Prostate gland (tissue), 2 donors: ENCODE measurements around the gene JARID2. TPM values are rescaled to one million over a fixed set of nuclear protein-coding genes. Genes with fewer than 3 reads are reported as not detected.

Experiments
- DNase-seq: peaks from one replicate; pipeline ENCODE4 v3.0.0-alpha.2; 2019; ENCODE audit warnings: low spot score
- H3K27ac ChIP-seq, 2 donors: fragments of 200-600 bp; sonication (generic); 2 replicates each; pipeline ENCODE4 v1.5.1; 2017 to 2019
- H3K27me3 ChIP-seq: fragments of 200-600 bp; sonication (generic); replicated peaks from 2 replicates; pipeline ENCODE4 v1.5.1; 2019; ENCODE audit not compliant: insufficient read depth
- H3K36me3 ChIP-seq, 2 donors: fragments of 200-600 bp; sonication (generic); 1 replicate in 1 of 2; 2 replicates in 1 of 2; pipeline versions ENCODE4 v1.5.1 to v1.8.1; 2017 to 2019
- H3K4me1 ChIP-seq: fragments of 200-600 bp; sonication (generic); replicated peaks from 2 replicates; pipeline ENCODE4 v1.5.1; 2019
- H3K4me3 ChIP-seq, 2 donors: fragments of 200-600 bp; sonication (generic); 2 replicates each; pipeline ENCODE4 v1.5.1; 2017 to 2019
- H3K9me3 ChIP-seq: fragments of 200-600 bp; sonication (generic); 2 replicates; pipeline ENCODE4 v1.5.1; 2017
- POLR2A ChIP-seq: fragments of 450-650 bp; IDR thresholded peaks from one replicate; pipeline ENCODE4 v1.6.1; 2016; ENCODE audit warnings: antibody characterized with exemption, mild to moderate bottlenecking
- POLR2AphosphoS5 ChIP-seq: sonication (generic); formaldehyde crosslinking; IDR thresholded peaks from one replicate; pipeline ENCODE4 v1.6.1; 2017; ENCODE audit warnings: antibody characterized with exemption
- WGBS: methylation state at CpG from one replicate; pipeline ENCODE4 v1.1.5; 2018; 5-methylcytosine and 5-hydroxymethylcytosine counted together
- intact Hi-C: fragments of 100-400 bp; cut with DNase I; formaldehyde crosslinking; loops from one replicate; pipeline ENCODE4 v1.14.2; 2022
- total RNA-seq, 2 donors: library from RNA; depleted of rRNA; stranded (reverse); fragments of >200 nt; gene quantifications; one replicate each; pipeline ENCODE4 v1.1.0, GENCODE V29; 2016
- TF ChIP-seq, protein P1 (sequence below), 4 experiments: fragments of 200-600 bp in 2 of 4; fragments of 450-650 bp in 2 of 4; sonication (generic) in 2 of 4; IDR thresholded peaks; 1 replicate in 3 of 4; 2 replicates in 1 of 4; pipeline ENCODE4 v1.5.1; 2016 to 2019; ENCODE audit warnings: antibody characterized with exemption in 4 of 4, mild to moderate bottlenecking in 2 of 4, moderate library complexity in 2 of 4

The JARID2 gene
- total RNA-seq, 2 donors from 2014 or later, result 7.7 to 35.4 TPM

DNA sequence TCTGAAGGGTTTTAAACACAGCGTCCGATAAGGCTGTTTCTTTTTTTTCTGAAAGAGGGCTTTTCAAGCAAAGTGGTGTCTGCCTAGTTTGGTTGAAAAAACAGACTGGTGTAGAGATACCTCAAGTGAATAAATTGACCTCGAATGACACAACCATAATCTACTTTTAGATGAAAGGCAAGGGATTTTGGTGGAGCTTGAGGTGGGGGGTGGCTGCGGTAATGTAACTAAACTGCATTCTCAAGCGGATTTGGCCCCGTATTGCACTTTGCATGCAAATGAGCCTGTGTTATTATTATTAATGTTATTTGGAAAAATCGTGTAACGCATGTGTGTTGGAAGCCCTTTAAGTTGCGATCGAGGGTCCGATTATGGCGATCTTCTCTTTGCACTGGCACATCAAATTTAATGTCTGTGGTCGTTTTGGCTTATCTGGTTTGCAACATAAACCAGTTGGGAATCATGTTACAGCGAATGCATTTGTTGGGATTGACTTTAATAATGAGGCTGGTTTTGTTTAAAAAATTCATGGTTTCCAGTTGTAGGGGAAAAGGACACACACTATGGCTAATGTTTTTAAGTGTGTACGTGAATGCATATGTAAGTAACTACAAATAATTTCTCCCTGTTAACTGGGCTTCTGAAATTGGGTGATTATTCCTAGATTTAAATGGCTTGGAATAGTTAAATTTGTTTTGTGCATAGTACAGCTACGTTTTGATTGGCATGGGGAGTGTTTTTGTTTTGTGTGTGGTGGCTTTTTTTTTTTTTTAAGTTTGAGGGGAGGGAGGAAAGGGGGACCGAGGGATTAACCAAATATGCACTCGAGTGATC, 1.0 kb downstream of the JARID2 start:
- under 1% methylated on average over 18 of the region's 18 CpGs for WGBS
- DNase-seq, result no peak
- peak overlapping the region; percentile 95 to 98 for H3K27ac ChIP-seq

DNA sequence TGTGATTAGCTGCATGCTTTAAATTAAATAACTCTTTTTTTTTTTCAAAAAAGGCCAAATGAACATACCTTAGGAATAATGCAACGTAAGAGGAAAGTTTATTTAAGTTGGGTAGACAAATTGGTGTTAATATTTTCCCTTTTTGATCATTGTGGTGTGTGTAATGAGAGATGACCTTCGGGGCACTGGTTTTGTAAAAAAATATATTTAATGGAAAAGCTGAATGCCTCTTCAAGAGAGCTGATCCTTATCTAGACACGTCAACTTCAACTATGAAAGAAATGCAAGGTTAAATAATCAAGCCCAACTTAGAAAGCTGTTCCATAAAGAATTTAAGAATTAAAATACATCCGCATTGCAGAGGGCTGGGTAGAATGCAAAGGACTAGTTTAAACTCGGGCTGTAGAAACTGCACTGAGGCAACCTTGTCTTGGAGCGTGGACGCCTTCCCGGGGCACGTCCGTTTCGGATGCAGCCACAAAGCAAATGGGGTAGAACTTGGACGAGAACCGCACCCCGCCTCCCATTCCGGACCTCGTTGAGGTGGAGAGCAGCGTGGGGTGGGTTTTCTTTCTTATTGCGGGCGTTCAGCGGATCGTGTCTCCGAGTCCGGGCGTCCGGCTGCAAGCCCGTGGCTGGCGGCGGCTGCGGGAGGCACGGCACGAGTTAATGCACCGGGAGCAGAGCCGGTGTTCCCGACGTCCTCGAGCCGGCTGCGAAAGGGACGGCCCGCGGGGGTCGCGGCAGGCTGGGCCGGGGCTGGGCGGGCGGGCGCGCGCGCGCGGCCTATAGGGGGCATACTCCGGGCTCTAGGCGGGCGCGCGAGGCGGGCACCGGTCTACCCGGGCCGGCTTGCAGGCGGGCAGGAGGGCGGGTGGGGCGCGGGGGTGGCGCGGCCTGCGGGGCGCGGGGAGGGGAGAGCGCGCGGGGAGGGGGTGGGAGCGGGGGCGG, 1.9 kb downstream of the JARID2 start:
- TF ChIP-seq POLR2AphosphoS5 (peak; percentile 5), POLR2A (peak; percentile 6)
- TF ChIP-seq, protein P1, sequence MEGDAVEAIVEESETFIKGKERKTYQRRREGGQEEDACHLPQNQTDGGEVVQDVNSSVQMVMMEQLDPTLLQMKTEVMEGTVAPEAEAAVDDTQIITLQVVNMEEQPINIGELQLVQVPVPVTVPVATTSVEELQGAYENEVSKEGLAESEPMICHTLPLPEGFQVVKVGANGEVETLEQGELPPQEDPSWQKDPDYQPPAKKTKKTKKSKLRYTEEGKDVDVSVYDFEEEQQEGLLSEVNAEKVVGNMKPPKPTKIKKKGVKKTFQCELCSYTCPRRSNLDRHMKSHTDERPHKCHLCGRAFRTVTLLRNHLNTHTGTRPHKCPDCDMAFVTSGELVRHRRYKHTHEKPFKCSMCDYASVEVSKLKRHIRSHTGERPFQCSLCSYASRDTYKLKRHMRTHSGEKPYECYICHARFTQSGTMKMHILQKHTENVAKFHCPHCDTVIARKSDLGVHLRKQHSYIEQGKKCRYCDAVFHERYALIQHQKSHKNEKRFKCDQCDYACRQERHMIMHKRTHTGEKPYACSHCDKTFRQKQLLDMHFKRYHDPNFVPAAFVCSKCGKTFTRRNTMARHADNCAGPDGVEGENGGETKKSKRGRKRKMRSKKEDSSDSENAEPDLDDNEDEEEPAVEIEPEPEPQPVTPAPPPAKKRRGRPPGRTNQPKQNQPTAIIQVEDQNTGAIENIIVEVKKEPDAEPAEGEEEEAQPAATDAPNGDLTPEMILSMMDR (IDR thresholded peaks at IDR 0.05), result peak in 3 of 4 experiments; percentile 40 to 45 (median 40)
- H3K9me3 ChIP-seq, result no peaks in the 10 kb centered on the region
- under 1% methylated on average over 43 of the region's 75 CpGs for WGBS
- peak; percentile 36 for DNase-seq
- H3K36me3 ChIP-seq, result no peaks in the 10 kb centered on the region
- intact Hi-C loops, result loop anchor here (5.0 kb wide), 4 partner anchors 195 to 1035 kb away; no protein-coding TSS in a partner anchor
- no peaks in the 10 kb centered on the region for H3K27me3 ChIP-seq
- H3K4me1 ChIP-seq, result peaks cover 4% of the 10 kb centered on the region
- peak overlapping the region; percentile 92 to 98 for H3K27ac ChIP-seq
- peak overlapping the region; percentile 89 to 91 for H3K4me3 ChIP-seq

More for the DNA sequence above, 1.0 kb downstream of the JARID2 start:
- Histone ChIP-seq H3K27me3 (no peaks in the 10 kb centered on the region), H3K9me3 (no peaks in the 10 kb centered on the region), H3K36me3 (no peaks in the 10 kb centered on the region), H3K4me1 (peaks cover 4% of the 10 kb centered on the region), H3K4me3 (peak overlapping the region; percentile 89 to 91)
- TF ChIP-seq POLR2AphosphoS5 (no peak), POLR2A (no peak)
- TF ChIP-seq, protein P1 (IDR thresholded peaks at IDR 0.05), result no peak
- intact Hi-C loops, result loop anchor here (5.0 kb wide), 4 partner anchors 195 to 1035 kb away; no protein-coding TSS in a partner anchor

DNA sequence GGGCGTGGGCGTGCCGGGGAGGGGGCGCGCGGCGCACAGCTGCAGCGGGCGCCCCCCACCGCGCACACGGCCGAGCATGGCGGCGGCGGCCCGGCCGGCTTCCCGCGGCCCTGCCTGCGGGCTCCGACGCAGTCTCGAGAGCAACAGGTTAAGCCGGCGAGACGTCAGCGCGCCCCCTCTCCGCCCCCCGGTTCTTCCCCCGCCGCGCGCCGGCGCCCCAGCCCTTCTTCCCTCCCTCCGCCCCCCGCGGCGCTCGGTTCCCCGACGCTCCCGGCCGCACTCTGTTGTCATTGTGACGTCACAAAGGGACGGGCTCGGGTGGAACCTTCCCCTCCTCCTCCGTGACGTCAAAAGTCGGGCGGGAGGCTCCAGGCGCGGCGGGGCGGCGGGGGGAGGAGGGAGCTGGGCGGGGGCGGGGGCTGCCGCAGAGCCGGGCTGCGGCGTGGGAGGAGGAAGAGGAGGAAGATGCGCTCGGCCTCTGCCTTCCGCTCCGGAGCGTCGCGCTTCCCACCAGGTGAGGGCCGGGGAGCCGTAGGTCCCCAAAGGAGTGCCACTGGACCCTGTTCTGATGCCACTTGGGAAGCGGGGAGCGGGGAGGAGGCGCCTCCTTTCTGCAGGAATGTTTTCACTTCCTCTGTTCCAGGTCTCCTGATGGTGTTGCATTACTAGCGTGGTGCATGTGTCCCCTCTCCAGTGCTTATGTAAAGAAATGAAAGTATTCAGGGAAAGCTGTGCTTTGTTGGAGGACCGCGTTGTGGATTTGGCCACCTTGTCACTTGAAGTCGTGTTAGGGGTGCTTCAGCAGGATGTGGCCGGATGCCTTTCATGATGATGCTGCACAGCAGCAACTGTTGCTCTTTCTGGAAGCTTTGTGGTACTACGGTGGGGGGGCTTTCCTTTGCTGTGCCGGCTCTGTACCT, 2.8 kb downstream of the JARID2 start:
- WGBS, result 1% methylated on average over 27 of the region's 83 CpGs
- Histone ChIP-seq H3K4me3 (peak overlapping the region; percentile 89 to 91), H3K27ac (peak overlapping the region; percentile 92 to 98), H3K4me1 (peaks cover 4% of the 10 kb centered on the region), H3K36me3 (no peaks in the 10 kb centered on the region), H3K9me3 (no peaks in the 10 kb centered on the region), H3K27me3 (no peaks in the 10 kb centered on the region)
- intact Hi-C loops, result loop anchor here (5.0 kb wide), 4 partner anchors 194 to 1036 kb away; no protein-coding TSS in a partner anchor
- TF ChIP-seq, protein P1 (IDR thresholded peaks at IDR 0.05), result peak in 3 of 4 experiments; percentile 45 to 53 (median 51)
- peak; percentile 80 for TF ChIP-seq POLR2AphosphoS5
- TF ChIP-seq POLR2A, result peak; percentile 41
- peak; percentile 96 for DNase-seq

DNA sequence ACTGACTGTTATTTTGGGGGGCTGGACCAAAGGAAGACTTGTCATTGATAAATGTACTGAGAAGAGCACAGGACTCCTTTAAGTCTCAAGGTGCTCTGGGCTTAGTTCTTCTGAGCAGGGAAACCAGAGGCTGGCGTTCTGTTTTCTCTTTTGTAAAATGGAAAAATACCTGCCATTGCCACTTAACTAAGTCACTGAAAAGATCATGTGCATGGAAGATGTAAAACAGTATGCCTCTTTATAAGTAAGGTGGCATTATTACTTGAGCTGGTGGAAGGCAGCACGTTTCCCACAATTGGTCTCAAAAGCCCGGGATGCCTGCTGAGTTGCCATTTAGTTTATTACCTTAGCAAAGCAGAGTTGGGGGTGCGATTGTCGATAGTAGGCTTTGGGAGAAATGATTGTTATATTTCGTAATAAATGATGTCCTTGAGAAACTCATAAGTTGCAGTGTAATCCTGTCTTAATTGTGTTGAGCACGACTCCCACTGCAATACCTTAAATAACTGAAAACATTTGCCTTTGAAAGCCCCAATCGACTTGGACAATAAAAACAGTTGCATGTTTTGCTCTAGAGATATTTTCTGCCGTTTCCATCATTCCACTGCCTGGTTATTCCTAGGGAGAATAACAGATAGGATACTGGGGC, 3.6 kb downstream of the JARID2 start:
- H3K4me1 ChIP-seq, result peaks cover 4% of the 10 kb centered on the region
- WGBS, result 10% methylated on average over 9 of the region's 9 CpGs
- intact Hi-C loops, result loop anchor here (5.0 to 10.0 kb wide), 5 partner anchors 135 to 1037 kb away; no protein-coding TSS in a partner anchor
- H3K9me3 ChIP-seq, result no peaks in the 10 kb centered on the region
- H3K36me3 ChIP-seq, result no peaks in the 10 kb centered on the region
- H3K27me3 ChIP-seq, result no peaks in the 10 kb centered on the region
- no peak for DNase-seq
- peak overlapping the region; percentile 89 to 91 for H3K4me3 ChIP-seq
- peak overlapping the region; percentile 92 to 98 for H3K27ac ChIP-seq
- TF ChIP-seq POLR2A (no peak), POLR2AphosphoS5 (no peak)
- TF ChIP-seq, protein P1 (IDR thresholded peaks at IDR 0.05), result no peak
